T-cell (primary cell): ENCODE data around the gene STK39. TPM values are rescaled to one million over a fixed set of nuclear protein-coding genes. Genes with fewer than 3 reads are reported as not detected.

Experiments
- ATAC-seq, 4 experiments: fragments of 200-7000 bp in 3 of 4; fragments of 150-1000 bp in 1 of 4; cut with Tn5 transposase; replicated peaks in 1 of 4; 1 replicate in 3 of 4; 2 replicates in 1 of 4; pipeline ENCODE4 v1.10.0; 2021; ENCODE audit warnings: moderate library complexity in 3 of 4, mild to moderate bottlenecking in 2 of 4, moderate number of reproducible peaks in 1 of 4
- CTCF ChIA-PET, 2 donors: fragments of 300-600 bp; sonication (Branson Sonifier 250); formaldehyde crosslinking; loops; one replicate each; lab custom pipeline; 2022; ENCODE audit warnings: antibody characterized with exemption in 2 of 2; lab: Charles Lee
- POLR2A ChIA-PET, 2 donors: fragments of 300-600 bp; sonication (Branson Sonifier 250); formaldehyde crosslinking; loops; one replicate each; lab custom pipeline; 2022; ENCODE audit warnings: antibody characterized with exemption in 2 of 2; lab: Charles Lee
- DNase-seq, 35 experiments: peaks; one replicate each; pipeline versions ENCODE4 v3.0.0 to v3.0.0-alpha.2; 2013 to 2023
- H3K27ac ChIP-seq: one replicate; pipeline ENCODE4 v1.5.1; 2013; ENCODE audit warnings: low read length
- H3K27me3 ChIP-seq, 2 experiments: replicated peaks in 1 of 2; 1 replicate in 1 of 2; 2 replicates in 1 of 2; pipeline versions ENCODE4 v1.6.1 to v1.7.0; 2013; ENCODE audit warnings: low read length in 1 of 2, mixed read lengths in 1 of 2; ENCODE audit not compliant: control insufficient read depth in 2 of 2, insufficient read depth in 2 of 2; ENCODE audit errors: extremely low read depth in 1 of 2
- H3K36me3 ChIP-seq, 2 donors: 1 replicate in 1 of 2; 2 replicates in 1 of 2; pipeline versions ENCODE4 v1.6.1 to v1.7.0; 2013; ENCODE audit warnings: low read length in 1 of 2; ENCODE audit not compliant: control insufficient read depth in 2 of 2, insufficient read depth in 1 of 2; ENCODE audit errors: extremely low read depth in 1 of 2
- H3K4me1 ChIP-seq, 2 experiments: 1 replicate in 1 of 2; 2 replicates in 1 of 2; pipeline versions ENCODE4 v1.6.1 to v1.7.0; 2013; ENCODE audit warnings: low read length in 2 of 2, mixed read lengths in 1 of 2; ENCODE audit not compliant: insufficient read depth in 2 of 2, control insufficient read depth in 1 of 2; ENCODE audit errors: extremely low read depth in 1 of 2
- H3K4me3 ChIP-seq, 2 donors: 1 replicate in 1 of 2; 2 replicates in 1 of 2; pipeline versions ENCODE4 v1.5.1 to v1.7.0; 2013; ENCODE audit warnings: mild to moderate bottlenecking in 2 of 2, low read length in 1 of 2, moderate library complexity in 1 of 2; ENCODE audit not compliant: control insufficient read depth in 1 of 2; ENCODE audit errors: extremely low read depth in 1 of 2
- H3K9me3 ChIP-seq: 2 replicates; pipeline ENCODE4 v1.7.0; 2013
- H3K27ac Mint-ChIP-seq, 2 donors: one replicate each; pipeline ENCODE4 v1.8.0; 2020 to 2021; ENCODE audit warnings: mild to moderate bottlenecking in 2 of 2, mixed read lengths in 2 of 2
- H3K27me3 Mint-ChIP-seq, 2 donors: one replicate each; pipeline ENCODE4 v1.8.0; 2021 to 2022; ENCODE audit warnings: mixed read lengths in 2 of 2
- H3K36me3 Mint-ChIP-seq: one replicate; pipeline ENCODE4 v1.8.0; 2021; ENCODE audit warnings: mixed read lengths
- H3K4me1 Mint-ChIP-seq, 3 donors: one replicate each; pipeline ENCODE4 v1.8.0; 2020 to 2022; ENCODE audit warnings: mixed read lengths in 3 of 3, mild to moderate bottlenecking in 1 of 3
- H3K4me3 Mint-ChIP-seq, 3 donors: one replicate each; pipeline ENCODE4 v1.8.0; 2020 to 2022; ENCODE audit warnings: mild to moderate bottlenecking in 3 of 3, mixed read lengths in 3 of 3, moderate library complexity in 3 of 3
- H3K9me3 Mint-ChIP-seq, 3 donors: one replicate each; pipeline ENCODE4 v1.8.0; 2020 to 2022; ENCODE audit warnings: mixed read lengths in 3 of 3
- WGBS: methylation state at CpG from one replicate; pipeline ENCODE4 v1.1.5; 2013; ENCODE audit warnings: missing lambda C conversion rate; ENCODE audit not compliant: insufficient coverage; 5-methylcytosine and 5-hydroxymethylcytosine counted together
- total RNA-seq, 35 experiments: library from RNA in 6 of 35; stranded (reverse) in 6 of 35; fragments of 120-200 nt in 1 of 35; gene quantifications; one replicate each; pipeline versions ENCODE4 v1.2.1 to v1.2.4 and lab custom pipeline; 2013 to 2026

The STK39 gene
- total RNA-seq, 5 donors from 2014 or later (not counting 1 experiment from before 2014, with no cell fraction given): 15.4 to 25.8 (median 21.0) TPM

DNA sequence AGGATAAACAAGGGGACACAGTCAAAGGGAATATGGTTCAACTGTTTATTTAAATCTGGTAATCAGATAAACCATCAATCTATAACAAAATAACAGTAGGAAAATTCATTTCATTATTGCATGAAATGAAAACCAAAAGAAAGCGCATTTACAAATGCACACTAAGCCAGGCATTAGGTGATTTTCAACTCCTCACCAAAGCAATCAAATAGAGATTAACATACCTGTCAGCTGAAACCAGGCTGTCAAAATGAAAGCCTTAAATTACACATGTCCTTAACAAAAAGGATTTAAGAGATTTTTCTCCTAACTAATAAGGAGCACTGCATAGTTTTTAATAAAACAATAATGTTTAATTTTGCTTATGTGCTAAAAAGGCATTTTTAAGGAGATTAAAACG is 23.0 kb downstream of the STK39 start:
- H3K36me3 ChIP-seq: peaks cover 0 to 2% of the 10 kb centered on the region in 2 donors
- Mint-ChIP-seq H3K27ac (no peak overlapping the region), H3K4me1 (peaks cover 10 to 46% (median 20%) of the 10 kb centered on the region in 3 donors), H3K27me3 (no peaks in the 10 kb centered on the region), H3K36me3 (peaks cover 11% of the 10 kb centered on the region), H3K4me3 (no peak overlapping the region), H3K9me3 (no peaks in the 10 kb centered on the region)
- no peak overlapping the region for H3K27ac ChIP-seq
- peaks cover 0 to 3% of the 10 kb centered on the region in 2 experiments for H3K4me1 ChIP-seq
- DNase-seq: no peak
- ChIA-PET POLR2A (no interaction called here), CTCF (no interaction called here)
- ATAC-seq: no peak
- H3K9me3 ChIP-seq: no peaks in the 10 kb centered on the region
- no peak overlapping the region for H3K4me3 ChIP-seq
- no peaks in the 10 kb centered on the region for H3K27me3 ChIP-seq
- WGBS: 100% methylated on average over 1 of the region's 2 CpGs

DNA sequence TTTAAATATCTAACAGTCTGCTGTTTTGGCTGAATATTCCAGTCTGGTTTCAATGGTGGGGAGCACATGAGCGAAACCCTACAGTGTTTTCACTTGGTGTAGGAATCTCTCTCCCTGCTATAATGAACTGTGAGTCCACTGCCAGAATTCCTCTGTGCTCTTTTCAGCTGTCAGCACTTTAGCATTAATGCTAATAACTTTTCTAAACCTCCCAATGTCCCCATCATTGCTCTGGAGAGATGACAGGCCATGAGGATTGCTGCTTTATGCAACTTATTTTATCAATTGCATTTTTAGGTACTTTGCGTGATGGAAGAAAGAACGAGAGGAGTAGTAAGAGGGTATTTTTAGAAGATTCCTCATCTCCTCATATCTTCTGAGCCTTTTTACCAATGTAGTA is 25.3 kb downstream of the STK39 start:
- Histone ChIP-seq H3K27me3 (no peaks in the 10 kb centered on the region), H3K9me3 (no peaks in the 10 kb centered on the region), H3K36me3 (peaks cover 0 to 2% of the 10 kb centered on the region in 2 donors), H3K4me1 (peaks cover 0 to 3% of the 10 kb centered on the region in 2 experiments), H3K4me3 (no peak overlapping the region), H3K27ac (no peak overlapping the region)
- Mint-ChIP-seq H3K9me3 (no peaks in the 10 kb centered on the region), H3K4me3 (no peak overlapping the region), H3K27ac (no peak overlapping the region), H3K36me3 (peaks cover 14% of the 10 kb centered on the region), H3K4me1 (peaks cover 20 to 55% (median 25%) of the 10 kb centered on the region in 3 donors), H3K27me3 (no peaks in the 10 kb centered on the region)
- WGBS: no CpG with 5 or more reads among the region's 3 CpGs
- ChIA-PET POLR2A (no interaction called here), CTCF (no interaction called here)
- ATAC-seq (no peak), DNase-seq (no peak)

DNA sequence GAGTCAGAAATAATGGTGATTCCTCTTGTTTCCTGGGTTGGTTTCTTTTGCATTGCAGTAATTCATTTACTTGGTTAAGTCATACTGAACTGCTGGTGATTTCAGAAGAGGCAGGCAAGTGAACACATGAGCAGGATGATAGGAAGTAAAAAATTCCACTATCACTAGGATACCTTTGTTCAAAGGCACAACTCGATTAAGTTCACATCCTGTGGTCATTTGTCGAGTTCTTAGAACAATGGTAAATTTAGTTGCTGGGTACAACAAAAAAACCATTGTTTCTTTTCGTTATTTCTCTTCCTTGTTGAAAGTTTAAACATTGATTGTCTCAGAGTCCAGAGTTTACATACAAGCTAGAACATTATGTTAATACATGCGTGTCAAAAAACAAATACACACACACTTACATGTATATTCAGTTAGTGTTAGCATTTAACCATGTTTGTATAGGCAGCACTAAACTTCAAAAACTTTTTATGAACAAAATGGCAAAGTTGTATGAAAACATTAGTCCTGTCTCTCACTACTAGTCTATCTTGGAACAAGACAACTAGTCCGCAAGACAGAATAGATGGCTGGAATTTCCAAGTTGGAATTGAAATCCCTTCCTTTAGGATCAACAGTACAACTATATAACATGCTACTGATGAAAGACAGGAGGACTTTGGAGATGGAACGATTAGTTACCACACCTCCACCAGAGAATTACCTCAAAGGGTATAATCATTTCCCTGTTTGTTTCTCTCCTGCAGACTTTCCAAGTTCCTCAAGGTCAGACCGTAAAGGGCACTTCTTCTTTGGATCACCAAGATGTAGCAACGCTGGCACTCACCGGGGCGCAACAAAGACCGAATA is 26.2 kb downstream of the STK39 start:
- H3K9me3 Mint-ChIP-seq: no peaks in the 10 kb centered on the region
- peaks cover 14% of the 10 kb centered on the region for H3K36me3 Mint-ChIP-seq
- H3K27me3 Mint-ChIP-seq: no peaks in the 10 kb centered on the region
- H3K9me3 ChIP-seq: no peaks in the 10 kb centered on the region
- ChIA-PET POLR2A (no interaction called here), CTCF (no interaction called here)
- ATAC-seq (no peak), DNase-seq (no peak)
- no peaks in the 10 kb centered on the region for H3K27me3 ChIP-seq
- no peak overlapping the region for H3K4me3 ChIP-seq
- H3K4me3 Mint-ChIP-seq: no peak overlapping the region
- peaks cover 20 to 51% (median 25%) of the 10 kb centered on the region in 3 donors for H3K4me1 Mint-ChIP-seq
- H3K4me1 ChIP-seq: peaks cover 0 to 3% of the 10 kb centered on the region in 2 experiments
- no peak overlapping the region for H3K27ac Mint-ChIP-seq
- 100% methylated on average over 6 of the region's 11 CpGs for WGBS
- peaks cover 4 to 7% of the 10 kb centered on the region in 2 donors for H3K36me3 ChIP-seq
- no peak overlapping the region for H3K27ac ChIP-seq

DNA sequence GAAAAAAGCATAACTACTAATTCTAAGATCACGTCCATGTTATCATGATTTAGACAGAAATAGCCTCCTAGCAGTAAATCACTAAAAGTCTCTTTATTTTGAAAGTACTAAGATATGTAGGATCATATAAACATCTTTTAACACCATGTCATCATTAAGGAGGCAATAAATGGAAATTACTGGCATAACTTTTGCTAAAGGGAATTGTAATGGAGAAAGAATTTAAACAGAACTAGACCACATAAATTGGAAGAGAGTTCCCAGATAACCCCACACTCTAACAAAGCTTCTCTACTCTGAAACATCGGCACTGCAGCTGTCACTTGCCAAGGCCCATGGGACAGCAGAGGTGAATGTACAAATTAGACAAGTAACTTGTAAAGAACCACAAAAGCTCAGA is 29.5 kb downstream of the STK39 start:
- ATAC-seq (no peak), DNase-seq (no peak)
- peaks cover 4 to 7% of the 10 kb centered on the region in 2 donors for H3K36me3 ChIP-seq
- H3K27ac Mint-ChIP-seq: no peak overlapping the region
- H3K4me1 Mint-ChIP-seq: peaks cover 20 to 44% (median 34%) of the 10 kb centered on the region in 3 donors
- H3K4me1 ChIP-seq: no peaks in the 10 kb centered on the region
- H3K4me3 ChIP-seq: no peak overlapping the region
- H3K27me3 ChIP-seq: no peaks in the 10 kb centered on the region
- no peaks in the 10 kb centered on the region for H3K9me3 Mint-ChIP-seq
- WGBS: no CpG with 5 or more reads among the region's 2 CpGs
- H3K4me3 Mint-ChIP-seq: no peak overlapping the region
- ChIA-PET POLR2A (no interaction called here), CTCF (no interaction called here)
- peaks cover 19% of the 10 kb centered on the region for H3K36me3 Mint-ChIP-seq
- no peaks in the 10 kb centered on the region for H3K9me3 ChIP-seq
- no peaks in the 10 kb centered on the region for H3K27me3 Mint-ChIP-seq
- H3K27ac ChIP-seq: no peak overlapping the region

DNA sequence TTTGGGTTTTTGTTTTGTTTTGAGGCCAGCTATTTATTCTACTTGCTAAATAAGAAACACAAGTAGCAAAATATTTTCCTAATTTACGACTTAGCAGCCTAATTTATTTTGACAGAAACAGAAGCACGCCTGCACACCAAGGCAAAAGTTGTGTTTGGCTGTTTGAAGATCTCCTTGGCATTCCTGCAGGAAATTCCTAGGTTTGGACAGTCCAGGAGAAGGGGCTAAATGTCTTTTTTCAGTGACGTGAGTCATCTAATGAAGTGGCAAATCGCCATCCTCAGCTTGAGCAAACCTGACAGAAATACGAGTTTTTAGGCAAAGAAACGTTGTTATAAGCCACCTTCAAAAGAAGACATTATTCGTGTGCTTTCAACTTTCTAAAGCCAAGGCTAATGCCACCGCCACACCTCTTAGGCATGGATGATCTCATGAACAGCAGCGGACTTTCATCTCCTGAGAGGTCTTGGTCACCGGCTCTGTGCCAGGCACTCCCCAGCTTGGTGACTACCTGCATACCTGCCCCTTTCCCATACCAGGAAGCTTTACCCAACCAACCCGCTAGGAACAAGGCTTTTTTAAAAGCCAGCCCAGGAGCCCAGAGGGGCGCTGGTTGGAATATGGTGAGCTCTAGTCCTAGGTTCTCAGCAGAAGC is 30.9 kb downstream of the STK39 start:
- H3K9me3 Mint-ChIP-seq: no peaks in the 10 kb centered on the region
- Histone ChIP-seq H3K4me3 (no peak overlapping the region), H3K4me1 (peaks cover 3 to 11% of the 10 kb centered on the region in 2 experiments), H3K9me3 (no peaks in the 10 kb centered on the region), H3K36me3 (peaks cover 4 to 7% of the 10 kb centered on the region in 2 donors), H3K27me3 (no peaks in the 10 kb centered on the region), H3K27ac (no peak overlapping the region)
- H3K4me1 Mint-ChIP-seq: peaks cover 35 to 52% (median 49%) of the 10 kb centered on the region in 3 donors
- peaks cover 19% of the 10 kb centered on the region for H3K36me3 Mint-ChIP-seq
- ATAC-seq (no peak), DNase-seq (no peak)
- 97% methylated on average over 10 of the region's 12 CpGs for WGBS
- POLR2A ChIA-PET: interaction anchor here in 1 of 2 donors (0.5 kb wide), 1 partner anchor 63 kb away, joined by 5 read pairs; no protein-coding TSS in a partner anchor
- H3K27me3 Mint-ChIP-seq: no peaks in the 10 kb centered on the region
- no peak overlapping the region for H3K4me3 Mint-ChIP-seq
- CTCF ChIA-PET: no interaction called here
- no peak overlapping the region for H3K27ac Mint-ChIP-seq

DNA sequence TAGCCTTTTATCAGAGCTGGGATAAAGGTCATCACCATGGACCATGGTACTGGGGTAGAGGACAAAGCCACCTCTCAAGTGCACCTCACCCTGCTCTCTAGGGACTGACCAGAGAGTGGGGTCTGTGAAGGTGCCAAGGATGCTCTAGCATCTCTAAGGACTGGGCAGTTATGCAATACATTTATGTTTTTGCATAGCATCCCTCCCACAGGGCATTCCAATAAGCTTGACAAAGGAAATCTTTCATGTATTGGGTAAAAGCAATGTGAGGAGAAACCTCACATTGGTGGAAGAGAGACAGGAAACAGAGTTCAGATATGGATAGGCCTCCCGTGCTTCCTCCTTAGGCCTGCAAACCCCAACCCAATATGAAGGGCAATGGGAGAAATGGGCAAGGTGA is 31.6 kb downstream of the STK39 start:
- DNase-seq: no peak
- H3K27me3 ChIP-seq: no peaks in the 10 kb centered on the region
- Mint-ChIP-seq H3K4me3 (no peak overlapping the region), H3K4me1 (peaks cover 37 to 56% (median 53%) of the 10 kb centered on the region in 3 donors), H3K27me3 (no peaks in the 10 kb centered on the region), H3K27ac (no peak overlapping the region), H3K9me3 (no peaks in the 10 kb centered on the region), H3K36me3 (peaks cover 16% of the 10 kb centered on the region)
- H3K4me1 ChIP-seq: peaks cover 3 to 15% of the 10 kb centered on the region in 2 experiments
- ATAC-seq: no peak
- H3K27ac ChIP-seq: no peak overlapping the region
- peaks cover 4 to 7% of the 10 kb centered on the region in 2 donors for H3K36me3 ChIP-seq
- POLR2A ChIA-PET: no interaction called here
- WGBS: no CpG with 5 or more reads among the region's 1 CpG
- no peak overlapping the region for H3K4me3 ChIP-seq
- no peaks in the 10 kb centered on the region for H3K9me3 ChIP-seq
- CTCF ChIA-PET: no interaction called here
